DND-41 (cell line): Measurements from ENCODE around the gene PRR30.
A peak's percentile ranks its signal among the peaks of the same experiment; 100 is the strongest.

Source experiments
- ATAC-seq: fragments of 200-7000 bp; cut with Tn5 transposase; 3 replicates; pipeline ENCODE4 v1.9.1; 2021; ENCODE audit warnings: low read depth; ENCODE audit not compliant: insufficient read depth
- DNase-seq: peaks from one replicate; pipeline ENCODE4 v3.0.0-alpha.2; 2020
- H2AFZ ChIP-seq: 2 replicates; pipeline ENCODE4 v1.6.0; 2012; ENCODE audit warnings: low read depth, low read length
- H3K27ac ChIP-seq: 2 replicates; pipeline ENCODE4 v1.5.1; 2012; ENCODE audit warnings: low read length, inconsistent platforms
- H3K27me3 ChIP-seq: fragments of 200-600 bp; sonication (generic); 2 replicates; pipeline ENCODE4 v1.6.0; 2012; ENCODE audit warnings: low read length, mild to moderate bottlenecking, inconsistent platforms; ENCODE audit not compliant: insufficient read depth, poor library complexity
- H3K36me3 ChIP-seq: 2 replicates; pipeline ENCODE4 v1.5.1; 2012; ENCODE audit warnings: low read length, inconsistent platforms; ENCODE audit not compliant: insufficient read depth
- H3K4me1 ChIP-seq: 2 replicates; pipeline ENCODE4 v1.5.1; 2012; ENCODE audit warnings: mild to moderate bottlenecking, low read length; ENCODE audit not compliant: insufficient read depth
- H3K4me2 ChIP-seq: 2 replicates; pipeline ENCODE4 v1.6.0; 2012; ENCODE audit warnings: mild to moderate bottlenecking, moderate library complexity, low read length, inconsistent platforms; ENCODE audit not compliant: insufficient read depth
- H3K4me3 ChIP-seq, 2 experiments: fragments of 200-600 bp in 1 of 2; shearing (Covaris generic) in 1 of 2; 2 replicates each; pipeline ENCODE4 v1.5.1; 2012 to 2016; ENCODE audit warnings: inconsistent platforms in 2 of 2, low read length in 2 of 2, mild to moderate bottlenecking in 2 of 2, low read depth in 1 of 2, moderate library complexity in 1 of 2
- H3K79me2 ChIP-seq: 2 replicates; pipeline ENCODE4 v1.6.0; 2012; ENCODE audit warnings: low read length, inconsistent platforms; ENCODE audit not compliant: insufficient read depth
- H3K9ac ChIP-seq: 2 replicates; pipeline ENCODE4 v1.6.0; 2012; ENCODE audit warnings: low read depth, mild to moderate bottlenecking, inconsistent platforms, low read length, moderate library complexity
- H3K9me3 ChIP-seq: 2 replicates; pipeline ENCODE4 v1.5.1; 2012; ENCODE audit warnings: low read length, moderate library complexity, mild to moderate bottlenecking, inconsistent platforms; ENCODE audit not compliant: insufficient read depth, severe bottlenecking
- H4K20me1 ChIP-seq: 2 replicates; pipeline ENCODE4 v1.6.0; 2012; ENCODE audit warnings: low read length; ENCODE audit not compliant: insufficient read depth
- EZH2 ChIP-seq: IDR thresholded peaks from 3 replicates; pipeline ENCODE4 v1.6.1; 2012; ENCODE audit warnings: borderline replicate concordance, low read depth, mild to moderate bottlenecking, moderate library complexity, low read length, inconsistent platforms; ENCODE audit not compliant: severe bottlenecking
- TF ChIP-seq, protein P1 (sequence below): IDR thresholded peaks from 2 replicates; pipeline ENCODE4 v1.5.1; 2012; ENCODE audit warnings: borderline replicate concordance, low read length, moderate library complexity, mild to moderate bottlenecking; ENCODE audit not compliant: poor library complexity, severe bottlenecking; ENCODE audit errors: extremely low read depth

PRR30 gene

DNA sequence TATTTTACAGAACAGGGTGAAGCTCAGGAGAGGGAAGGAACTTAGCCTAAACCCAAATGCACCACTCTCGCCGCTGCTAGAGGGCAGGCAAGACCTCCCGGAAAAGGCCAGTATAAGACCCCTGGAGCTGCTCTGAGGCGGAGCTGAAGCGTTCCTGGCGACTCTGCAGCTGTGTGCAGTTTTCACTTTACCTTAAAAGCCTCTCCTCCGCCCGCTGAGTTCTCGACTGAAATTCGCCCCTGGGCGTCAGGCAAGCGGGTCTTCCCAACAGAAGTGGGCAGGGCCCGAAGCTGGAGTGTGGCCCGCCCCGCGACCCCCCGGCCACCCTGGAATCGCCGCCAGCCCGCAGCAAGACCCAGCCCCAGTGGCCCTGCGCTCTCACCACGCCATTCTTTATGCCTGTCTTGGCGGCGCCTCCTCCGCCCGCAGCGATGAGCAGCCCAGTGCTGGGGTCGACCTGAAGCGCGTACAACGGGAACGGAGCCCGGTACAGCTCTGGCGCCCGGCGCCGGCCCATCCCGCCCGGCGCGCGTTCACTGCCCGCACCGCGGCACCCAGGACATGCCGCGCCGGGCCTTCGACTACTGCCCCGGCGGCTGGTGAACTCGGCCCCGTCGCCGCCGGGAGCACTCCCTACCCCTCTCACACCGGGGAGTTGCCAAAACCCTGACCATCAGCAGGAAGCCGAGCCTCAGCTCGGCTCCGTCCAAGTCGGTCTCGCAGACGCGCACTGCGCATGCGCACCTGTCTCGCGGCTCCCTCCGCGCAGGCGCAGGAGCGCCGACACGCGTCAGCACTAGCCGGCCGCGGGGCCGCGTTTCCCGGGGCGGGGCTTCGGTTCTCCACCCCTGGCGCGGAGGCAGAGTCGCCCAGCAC, 5.1 kb downstream of the PRR30 start, which contains the start of gene PREB:
TSS of gene PREB (minus strand) at position 732 of the 876 bp plus-strand sequence. CDS start at position 517, 215 bp downstream.
- TF ChIP-seq, protein P1, sequence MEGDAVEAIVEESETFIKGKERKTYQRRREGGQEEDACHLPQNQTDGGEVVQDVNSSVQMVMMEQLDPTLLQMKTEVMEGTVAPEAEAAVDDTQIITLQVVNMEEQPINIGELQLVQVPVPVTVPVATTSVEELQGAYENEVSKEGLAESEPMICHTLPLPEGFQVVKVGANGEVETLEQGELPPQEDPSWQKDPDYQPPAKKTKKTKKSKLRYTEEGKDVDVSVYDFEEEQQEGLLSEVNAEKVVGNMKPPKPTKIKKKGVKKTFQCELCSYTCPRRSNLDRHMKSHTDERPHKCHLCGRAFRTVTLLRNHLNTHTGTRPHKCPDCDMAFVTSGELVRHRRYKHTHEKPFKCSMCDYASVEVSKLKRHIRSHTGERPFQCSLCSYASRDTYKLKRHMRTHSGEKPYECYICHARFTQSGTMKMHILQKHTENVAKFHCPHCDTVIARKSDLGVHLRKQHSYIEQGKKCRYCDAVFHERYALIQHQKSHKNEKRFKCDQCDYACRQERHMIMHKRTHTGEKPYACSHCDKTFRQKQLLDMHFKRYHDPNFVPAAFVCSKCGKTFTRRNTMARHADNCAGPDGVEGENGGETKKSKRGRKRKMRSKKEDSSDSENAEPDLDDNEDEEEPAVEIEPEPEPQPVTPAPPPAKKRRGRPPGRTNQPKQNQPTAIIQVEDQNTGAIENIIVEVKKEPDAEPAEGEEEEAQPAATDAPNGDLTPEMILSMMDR = peak; percentile 33
- no peak for TF ChIP-seq EZH2
- Histone ChIP-seq H3K4me1 (peaks cover 28% of the 10 kb centered on the region), H3K79me2 (peaks cover 25% of the 10 kb centered on the region), H3K4me3 (peak within 1 kb of the TSS; percentile 90), H3K27ac (peak within 1 kb of the TSS; percentile 81), H3K4me2 (peak within 1 kb of the TSS; percentile 89), H3K27me3 (peaks cover 2% of the 10 kb centered on the region), H3K9ac (peak within 1 kb of the TSS; percentile 90), H4K20me1 (peaks cover 34% of the 10 kb centered on the region), H3K36me3 (peaks cover 34% of the 10 kb centered on the region), H3K9me3 (no peaks in the 10 kb centered on the region), H2AFZ (peak within 1 kb of the TSS; percentile 96)
- peak; percentile 97 for DNase-seq
- ATAC-seq = peak; percentile 95

DNA sequence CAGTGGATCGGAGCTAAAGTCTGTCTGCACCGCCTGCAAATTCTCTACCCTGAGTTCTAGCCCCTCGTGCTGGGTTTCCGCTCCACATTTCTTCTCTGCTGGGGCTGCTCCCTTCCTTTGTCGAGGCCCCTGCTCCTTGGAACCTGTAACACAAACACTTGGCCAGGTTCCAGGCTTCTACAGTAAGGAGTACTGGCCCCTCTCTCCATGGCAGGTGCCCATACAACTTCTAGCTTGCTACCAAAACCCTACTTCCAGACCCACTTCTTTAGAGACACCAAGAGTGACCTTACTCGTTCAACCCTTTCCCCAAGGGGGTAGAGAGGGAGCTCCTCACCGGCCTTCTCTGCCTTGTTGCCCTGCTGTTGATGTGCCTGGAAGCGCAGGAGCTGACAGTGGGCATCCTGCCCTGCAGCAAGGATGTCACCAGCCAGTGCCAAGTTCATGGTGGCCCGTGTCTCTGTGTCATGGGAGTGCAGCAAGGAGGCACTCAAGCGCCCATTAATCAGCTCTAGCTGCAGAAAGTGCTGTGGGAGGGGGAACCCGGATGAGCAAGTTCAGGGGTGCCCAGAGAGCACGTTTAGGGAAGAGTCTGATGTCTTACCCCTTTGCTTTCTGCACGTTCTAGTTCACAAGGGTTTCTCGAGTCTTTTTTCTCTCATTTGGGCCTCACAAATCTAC, 5.9 kb downstream of the PRR30 start:
- Histone ChIP-seq H3K4me1 (peaks cover 28% of the 10 kb centered on the region), H3K4me3 (peak overlapping the region; percentile 90; a peak in 3 of 4 replicates), H3K9me3 (no peaks in the 10 kb centered on the region), H3K27ac (peak overlapping the region; percentile 81), H3K79me2 (peaks cover 25% of the 10 kb centered on the region), H4K20me1 (peaks cover 37% of the 10 kb centered on the region), H3K9ac (peak overlapping the region; percentile 90), H3K27me3 (no peaks in the 10 kb centered on the region), H3K36me3 (peaks cover 34% of the 10 kb centered on the region), H2AFZ (0 out of 2 replicates have a peak overlapping the region, but pooled peaks have one; percentile 95), H3K4me2 (peak overlapping the region; percentile 89)
- ATAC-seq = peak; percentile 5; the same call in 1 of the 3 replicates
- peak; percentile 22 for DNase-seq
- TF ChIP-seq, protein P1 = no peak
- TF ChIP-seq EZH2 = no peak

DNA sequence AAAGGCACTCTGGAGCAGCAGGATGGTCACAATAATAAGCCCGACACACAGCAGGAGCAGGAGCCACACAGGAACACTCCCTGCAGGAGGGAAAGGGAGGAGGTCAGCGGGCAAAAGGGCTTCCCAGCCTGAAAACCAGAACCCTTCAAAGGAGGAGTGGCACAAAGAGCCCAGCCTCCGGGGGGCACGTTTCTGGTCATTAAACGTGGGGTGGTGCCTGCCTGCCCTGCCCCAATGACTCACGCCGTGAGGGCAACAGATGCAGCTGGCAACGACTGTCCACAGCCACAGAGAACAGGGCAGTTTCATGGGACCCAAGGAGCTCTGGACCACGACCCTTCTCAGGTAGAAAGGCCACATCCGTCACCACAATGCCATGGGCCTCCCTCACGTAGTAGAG, 7.8 kb downstream of the PRR30 start:
- H3K4me2 ChIP-seq = no peak overlapping the region
- H3K9ac ChIP-seq = no peak overlapping the region
- peaks cover 34% of the 10 kb centered on the region for H3K36me3 ChIP-seq
- TF ChIP-seq, protein P1 = no peak
- TF ChIP-seq EZH2 = no peak
- H3K9me3 ChIP-seq = no peaks in the 10 kb centered on the region
- no peaks in the 10 kb centered on the region for H3K27me3 ChIP-seq
- ATAC-seq (no peak), DNase-seq (no peak)
- H4K20me1 ChIP-seq = peaks cover 37% of the 10 kb centered on the region
- peaks cover 25% of the 10 kb centered on the region for H3K79me2 ChIP-seq
- H3K27ac ChIP-seq = no peak overlapping the region
- H2AFZ ChIP-seq = no peak overlapping the region
- H3K4me1 ChIP-seq = peaks cover 28% of the 10 kb centered on the region
- H3K4me3 ChIP-seq = no peak overlapping the region
